ENCODE results near the gene APC. TPM values are rescaled to one million over a fixed set of nuclear protein-coding genes. Genes with fewer than 3 reads are reported as not detected.

Gene APC
- total and polyA plus RNA-seq, 2 of the 8 experiments (the other 6 are each of a cell fraction or from before 2014, with no cell fraction given): 6.8 to 41.9 TPM

DNA sequence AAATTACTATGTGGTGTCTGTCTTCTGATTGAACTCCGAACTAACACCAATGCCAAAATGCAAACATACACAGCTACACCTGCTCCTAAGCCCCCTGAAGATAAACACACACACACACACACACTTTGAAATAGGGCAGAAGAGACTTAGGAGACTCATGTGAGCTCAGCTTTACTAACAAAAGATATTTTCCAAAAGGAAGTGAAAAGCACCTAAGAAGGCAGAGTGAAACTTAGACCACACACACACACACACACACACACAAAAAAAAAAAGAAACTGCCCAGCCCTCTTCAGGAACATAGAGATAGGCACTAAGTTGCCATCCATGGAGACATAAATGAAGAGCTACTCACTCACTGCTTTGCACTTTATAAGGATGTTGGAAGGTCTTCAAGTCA is 45.2 kb upstream of the APC start:
- Histone ChIP-seq H2BK120ac (replicated peaks; ENCODE audit: low read depth, low read length) (no peak overlapping the region), H3K4ac (replicated peaks; ENCODE audit: insufficient read length, low read depth, low read length) (no peak overlapping the region), H3K9ac (replicated peaks in 1 of 4; ENCODE audit: extremely low read depth in 1 of 4, low read depth in 3 of 4, low read length in 3 of 4) (no peak overlapping the region), H3K4me3 (ENCODE audit: extremely low read depth in 1 of 4, insufficient read depth in 2 of 4, low read depth in 3 of 4, low read length in 4 of 4) (no peak overlapping the region), H3K56ac (replicated peaks; ENCODE audit: insufficient read length, low read depth, low read length) (no peak overlapping the region), H2BK5ac (ENCODE audit: low read depth, low read length) (no peak overlapping the region), H3K14ac (ENCODE audit: insufficient read length) (no peak overlapping the region), H3K27me3 (replicated peaks in 1 of 4; ENCODE audit: control insufficient read depth in 3 of 4, extremely low read depth in 1 of 4, insufficient read depth in 3 of 4, low read length in 3 of 4) (no peaks in the 10 kb centered on the region; a peak in 1 of 7 replicates), H3K36me3 (ENCODE audit: control insufficient read depth in 2 of 4, insufficient read depth in 4 of 4, low read length in 3 of 4) (no peaks in the 10 kb centered on the region), H3K18ac (ENCODE audit: extremely low read depth, low read length) (no peak overlapping the region), H4K20me1 (replicated peaks in 1 of 2; ENCODE audit: control insufficient read depth in 1 of 2, insufficient read depth in 2 of 2, low read length in 2 of 2) (no peaks in the 10 kb centered on the region), H2BK20ac (ENCODE audit: low read length) (no peak overlapping the region), H3K27ac (ENCODE audit: low read depth, low read length) (no peak overlapping the region), H3K4me2 (ENCODE audit: insufficient read depth in 1 of 2, low read depth in 2 of 2, low read length in 2 of 2) (no peak overlapping the region), H4K91ac (replicated peaks; ENCODE audit: insufficient read length, low read length) (no peak overlapping the region), H3K79me1 (ENCODE audit: low read depth, low read length) (no peaks in the 10 kb centered on the region), H2AFZ (ENCODE audit: low read length) (no peak overlapping the region), H3K23me2 (ENCODE audit: low read depth, low read length) (no peaks in the 10 kb centered on the region; the same call in 1 of the 2 replicates), H4K8ac (ENCODE audit: extremely low read depth, insufficient read depth, low read length) (no peak overlapping the region), H3K79me2 (ENCODE audit: control insufficient read depth in 1 of 2, insufficient read depth in 2 of 2, low read length in 2 of 2) (no peaks in the 10 kb centered on the region), H2AK5ac (ENCODE audit: low read depth, low read length) (no peak overlapping the region), H4K5ac (ENCODE audit: insufficient read length, low read depth, low read length) (no peak overlapping the region), H2BK15ac (ENCODE audit: low read length) (no peak overlapping the region), H3K4me1 (replicated peaks in 1 of 4; ENCODE audit: control insufficient read depth in 3 of 4, insufficient read depth in 4 of 4, low read length in 3 of 4) (peaks cover 0 to 4% (median 0%) of the 10 kb centered on the region in 4 experiments; a peak in 2 of 7 replicates), H2BK12ac (ENCODE audit: low read depth, low read length) (no peak overlapping the region), H3K23ac (ENCODE audit: insufficient read length) (no peak overlapping the region), H3K9me3 (ENCODE audit: insufficient read depth in 2 of 2, low read depth in 1 of 2, low read length in 1 of 2) (peaks cover 0 to 4% of the 10 kb centered on the region in 2 experiments; a peak in 1 of 4 replicates)
- ChIA-PET POLR2A (ENCODE audit: partially characterized antibody) (interaction anchor here (0.6 to 2.9 kb wide), 3 partner anchors 15 to 699 kb away, joined by 3 to 8 read pairs (median 3); no protein-coding TSS in a partner anchor), CTCF (ENCODE audit: partially characterized antibody) (interaction anchor here (0.6 to 8.9 kb wide), 37 partner anchors 8 to 216 kb away, joined by 3 to 111 read pairs (median 4); partner anchors contain the start of gene APC)
- no peak for TF ChIP-seq TEAD4 (IDR thresholded peaks at IDR 0.05; ENCODE audit: low read depth, low read length)
- no peak for TF ChIP-seq SAP30 (IDR thresholded peaks at IDR 0.05; ENCODE audit: insufficient read depth, insufficient replicate concordance, low read length)
- TF ChIP-seq POLR2A (IDR thresholded peaks at IDR 0.05; ENCODE audit: control extremely low read depth in 1 of 2, low read depth in 2 of 2, low read length in 2 of 2): no peak
- TF ChIP-seq KDM4A (IDR thresholded peaks at IDR 0.05; ENCODE audit: low read depth, low read length, severe bottlenecking): no peak
- no peak for TF ChIP-seq GTF2F1 (IDR thresholded peaks at IDR 0.05; ENCODE audit: borderline replicate concordance, low read depth, low read length)
- no peak for TF ChIP-seq MAX (IDR thresholded peaks at IDR 0.05)
- TF ChIP-seq RAD21 (IDR thresholded peaks at IDR 0.05 in 1 of 2, conservative IDR thresholded peaks at IDR 0.05 in 1 of 2; ENCODE audit: low read depth in 2 of 2, low read length in 2 of 2): no peak
- TF ChIP-seq NRF1 (IDR thresholded peaks at IDR 0.05; ENCODE audit: low read depth, low read length): no peak
- no peak for TF ChIP-seq RBBP5 (IDR thresholded peaks at IDR 0.05; ENCODE audit: borderline replicate concordance, low read depth, low read length)
- TF ChIP-seq JUND (IDR thresholded peaks at IDR 0.05; ENCODE audit: low read length): no peak
- TF ChIP-seq SP2 (IDR thresholded peaks at IDR 0.05; ENCODE audit: low read length): no peak
- no peak for TF ChIP-seq POLR2AphosphoS5 (IDR thresholded peaks at IDR 0.05; ENCODE audit: low read depth, low read length)
- TF ChIP-seq, protein P1, sequence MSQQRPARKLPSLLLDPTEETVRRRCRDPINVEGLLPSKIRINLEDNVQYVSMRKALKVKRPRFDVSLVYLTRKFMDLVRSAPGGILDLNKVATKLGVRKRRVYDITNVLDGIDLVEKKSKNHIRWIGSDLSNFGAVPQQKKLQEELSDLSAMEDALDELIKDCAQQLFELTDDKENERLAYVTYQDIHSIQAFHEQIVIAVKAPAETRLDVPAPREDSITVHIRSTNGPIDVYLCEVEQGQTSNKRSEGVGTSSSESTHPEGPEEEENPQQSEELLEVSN (IDR thresholded peaks at IDR 0.05): no peak
- FAIRE-seq (no peak), DNase-seq (ENCODE audit: low read depth in 1 of 2, low spot score in 2 of 2) (no peak)
- WGBS, 2 experiments (ENCODE audit: extremely low coverage in 1 of 2, insufficient coverage in 1 of 2, insufficient read length in 1 of 2, insufficient replicate concordance in 2 of 2, low coverage in 1 of 2, low lambda C conversion rate in 2 of 2, missing lambda C conversion rate in 1 of 2): 90% methylated on average over 1 of the region's 1 CpG; no CpG with 5 or more reads in 1 of the 2 experiments
